HL-60 (cell line): ENCODE measurements around the gene IFITM5.
"Not testable (repeated sequence)": the region's sequence is repeated elsewhere in the genome, so short reads cannot be mapped to it uniquely, and the experiment has no call there.

Source experiments
- DNase-seq, 2 experiments: peaks; one replicate each; pipeline ENCODE4 v3.0.0-alpha.2; 2010 to 2020; ENCODE audit warnings: low read depth in 1 of 2, low spot score in 1 of 2
- H3K27ac ChIP-seq: fragments of 250-450 bp; sonication (Bioruptor Pico); replicated peaks from 2 replicates; pipeline ENCODE4 v1.5.1; 2020; ENCODE audit warnings: mild to moderate bottlenecking, moderate library complexity
- H3K27me3 ChIP-seq: fragments of 250-450 bp; sonication (Bioruptor Pico); 2 replicates; pipeline ENCODE4 v1.5.1; 2021; ENCODE audit warnings: mild to moderate bottlenecking, moderate library complexity; ENCODE audit not compliant: insufficient read depth, poor library complexity, severe bottlenecking
- H3K4me3 ChIP-seq: replicated peaks from 2 replicates; pipeline ENCODE4 v1.5.1; 2011; ENCODE audit warnings: mild to moderate bottlenecking, control low read depth, low read length; ENCODE audit not compliant: insufficient read depth
- GABPA ChIP-seq: IDR thresholded peaks from 2 replicates; pipeline ENCODE4 v1.6.1; 2012; ENCODE audit warnings: low read depth
- POLR2AphosphoS5 ChIP-seq: IDR thresholded peaks from 2 replicates; pipeline ENCODE4 v1.6.1; 2012; ENCODE audit warnings: low read depth
- REST ChIP-seq: IDR thresholded peaks from 2 replicates; pipeline ENCODE4 v1.6.1; 2012; ENCODE audit warnings: low read depth; ENCODE audit not compliant: insufficient replicate concordance
- SPI1 ChIP-seq: IDR thresholded peaks from 2 replicates; pipeline ENCODE4 v1.6.1; 2012; ENCODE audit warnings: low read depth, mild to moderate bottlenecking, borderline replicate concordance

Gene IFITM5

GRCh38 chr11:325796-326591 lies 26.7 kb upstream of the IFITM5 start:
- H3K27ac ChIP-seq, result peak overlapping the region; percentile 44
- no peak for DNase-seq
- H3K4me3 ChIP-seq, result no peak overlapping the region
- no peak for TF ChIP-seq REST
- TF ChIP-seq SPI1, result no peak
- no peak for TF ChIP-seq GABPA
- no peak for TF ChIP-seq POLR2AphosphoS5
- H3K27me3 ChIP-seq, result no peaks in the 10 kb centered on the region

- not testable (repeated sequence) for H3K27ac ChIP-seq, H3K27me3 ChIP-seq, DNase-seq, H3K4me3 ChIP-seq
Observed at GRCh38 chr11:324593-325517, 25.5 kb upstream of the IFITM5 start.

- no peak for DNase-seq
- TF ChIP-seq POLR2AphosphoS5, result no peak
- no peak overlapping the region for H3K4me3 ChIP-seq
- no peak overlapping the region for H3K27ac ChIP-seq
- no peaks in the 10 kb centered on the region for H3K27me3 ChIP-seq
Observed at GRCh38 chr11:324156-324555, 24.8 kb upstream of the IFITM5 start.

- not testable (repeated sequence) for DNase-seq, H3K27ac ChIP-seq, H3K4me3 ChIP-seq
- peaks cover 12% of the 10 kb centered on the region for H3K27me3 ChIP-seq
Observed at GRCh38 chr11:319888-320273, 20.6 kb upstream of the IFITM5 start.

GRCh38 chr11:319121-319887 lies 20.0 kb upstream of the IFITM5 start:
- DNase-seq, H3K27ac ChIP-seq, H3K4me3 ChIP-seq: not testable (repeated sequence)
- H3K27me3 ChIP-seq, result peaks cover 12% of the 10 kb centered on the region

- not testable (repeated sequence) for H3K27ac ChIP-seq, DNase-seq, H3K4me3 ChIP-seq
- H3K27me3 ChIP-seq, result peaks cover 12% of the 10 kb centered on the region
Observed at GRCh38 chr11:318405-319120, 19.2 kb upstream of the IFITM5 start.

- H3K27ac ChIP-seq, H3K4me3 ChIP-seq, DNase-seq: not testable (repeated sequence)
- H3K27me3 ChIP-seq, result peaks cover 12% of the 10 kb centered on the region
Observed at GRCh38 chr11:317668-318404, 18.5 kb upstream of the IFITM5 start.
